Heart right ventricle (tissue), 16 donors: ENCODE measurements around the gene GNG7. TPM values are rescaled to one million over a fixed set of nuclear protein-coding genes. Genes with fewer than 3 reads are reported as not detected.

Experiments
- ATAC-seq, 8 donors: fragments of 200-7000 bp; cut with Tn5 transposase; one replicate each; pipeline ENCODE4 v1.9.1; 2020; ENCODE audit warnings: mild to moderate bottlenecking in 8 of 8, moderate library complexity in 8 of 8, moderate number of reproducible peaks in 1 of 8
- DNase-seq, 2 donors: peaks; one replicate each; pipeline ENCODE4 v3.0.0-alpha.2; 2020
- H3K27ac ChIP-seq, 10 donors: fragments of 200-600 bp; sonication (generic) in 2 of 10; one replicate each; pipeline versions ENCODE4 v1.5.0 to v1.8.0; 2020 to 2022; ENCODE audit warnings: mild to moderate bottlenecking in 3 of 10
- H3K27me3 ChIP-seq, 7 donors: fragments of 200-600 bp; one replicate each; pipeline ENCODE4 v1.8.0; 2021 to 2022; ENCODE audit warnings: mild to moderate bottlenecking in 2 of 7
- H3K36me3 ChIP-seq, 9 donors: fragments of 200-600 bp; sonication (generic) in 1 of 9; one replicate each; pipeline versions ENCODE4 v1.5.0 to v1.8.0; 2020 to 2022; ENCODE audit warnings: mild to moderate bottlenecking in 2 of 9
- H3K4me1 ChIP-seq, 9 donors: fragments of 200-600 bp; sonication (generic) in 1 of 9; one replicate each; pipeline versions ENCODE4 v1.5.0 to v1.8.0; 2020 to 2022; ENCODE audit warnings: mild to moderate bottlenecking in 4 of 9
- H3K4me3 ChIP-seq, 10 donors: fragments of 200-600 bp; sonication (generic) in 2 of 10; one replicate each; pipeline versions ENCODE4 v1.5.0 to v1.8.0; 2020 to 2022; ENCODE audit warnings: mild to moderate bottlenecking in 7 of 10, moderate library complexity in 2 of 10
- H3K9me3 ChIP-seq, 11 donors: fragments of 200-600 bp in 10 of 11; sonication (generic) in 2 of 11; one replicate each; pipeline versions ENCODE4 v1.5.0 to v1.8.0; 2013 to 2022; ENCODE audit warnings: mild to moderate bottlenecking in 2 of 11, control low read depth in 1 of 11, moderate library complexity in 1 of 11
- CTCF ChIP-seq, 9 donors: fragments of 200-600 bp; sonication (generic) in 2 of 9; IDR thresholded peaks; one replicate each; pipeline versions ENCODE4 v1.5.0 to v1.8.0; 2021 to 2022; ENCODE audit warnings: antibody characterized with exemption in 9 of 9, mild to moderate bottlenecking in 5 of 9, moderate library complexity in 1 of 9
- WGBS, 2 donors: extraction: QIAGEN DNeasy Blood & Tissue Kit; methylation state at CpG; one replicate each; pipeline ENCODE4 v1.1.7; 2013; ENCODE audit warnings: inconsistent platforms in 1 of 2; 5-methylcytosine and 5-hydroxymethylcytosine counted together
- intact Hi-C, 10 donors: fragments of 100-400 bp; cut with DNase I; formaldehyde crosslinking; loops; one replicate each; pipeline versions ENCODE4 v1.11.1 to v1.14.2; 2022
- polyA plus RNA-seq, 2 donors: library from polyadenylated mRNA; stranded (reverse); fragments of 200-250 nt; gene quantifications; one replicate each; pipeline ENCODE4 v1.2.3, GENCODE V29; 2013
- total RNA-seq, 10 donors: library from RNA; stranded (reverse); fragmentation: NEBNext Ultra II Directional in 3 of 10; extraction: Animal tissue kit (Norgen Biotek cat#: 25700) in 3 of 10; gene quantifications; one replicate each; pipeline versions ENCODE4 v1.2.1 to v1.2.4, GENCODE V29; 2021 to 2023
- donor health status: Arrhythmogenic right ventricular cardiomyopathy.
- donor health status: ischemic (EF 13 %, LVEDD 7.1; RV severe dilation, severe dysfunction).
- donor health status: healthy with polysubstance abuse.
- donor health status: DM: no; HTN: yes; CAD: no.
- donor health status: DM: no; HTN: no; CAD: no.
- donor health status: ischemic (EF 25% LVEDD 6.9; RV normal size, moderate dysfunction).
- donor health status: ischemic (EF 25% LVEDD 5.7; RV mildly dilated, moderate dysfunction).
- donor health status: healthy.
- donor health status: DM: yes; HTN: yes; CAD: no.
- donor health status: Ischemic cardiomyopathy.
- donor health status: ischemic (EF 35%, LVEDD 5.7; RV mildly dilated, moderate dysfunction).
- donor health status: nonischemic (EF 11% LVEDD 7.7; RV severe dilation, severe dysfunction).
- donor health status: DM: yes; HTN: yes; CAD: no.
- donor health status: PGD.
- donor health status: ischemic (EF 29% LVEDD 5.4; RV normal size, mild dysfunction).
- donor health status: nonischemic (EF 23%, LVEDD 6.1; RV moderate dilation, normal function).

GNG7 gene
- total and polyA plus RNA-seq, 12 donors: 8.4 to 56.9 (median 39.1) TPM

- intact Hi-C loops: loop anchor here in 2 of 10 donors (2.0 to 5.0 kb wide), 2 partner anchors 28 to 63 kb away; no protein-coding TSS in a partner anchor
- peaks cover 0 to 3% (median 0%) of the 10 kb centered on the region in 11 donors for H3K9me3 ChIP-seq
- H3K27me3 ChIP-seq: no peaks in the 10 kb centered on the region
- DNase-seq: no peak
- H3K4me1 ChIP-seq: peaks cover 21 to 78% (median 49%) of the 10 kb centered on the region in 9 donors
- 96 to 97% methylated on average over 11 of the region's 11 CpGs for WGBS, 2 donors
- TF ChIP-seq CTCF (IDR thresholded peaks at IDR 0.05): no peak
- no peak overlapping the region for H3K4me3 ChIP-seq
- H3K36me3 ChIP-seq: no peaks in the 10 kb centered on the region
- peak overlapping the region in 6 of 10 donors; percentile 25 to 89 (median 62) for H3K27ac ChIP-seq
- no peak for ATAC-seq
These were observed 153.5 kb downstream of the GNG7 start for GRCh38 chr19:2548966-2549365.

- H3K9me3 ChIP-seq: peaks cover 0 to 3% (median 0%) of the 10 kb centered on the region in 11 donors
- H3K4me1 ChIP-seq: peaks cover 28 to 87% (median 59%) of the 10 kb centered on the region in 9 donors
- H3K27me3 ChIP-seq: no peaks in the 10 kb centered on the region
- intact Hi-C loops: loop anchor here in 2 of 10 donors (2.0 to 5.0 kb wide), 2 partner anchors 29 to 65 kb away; no protein-coding TSS in a partner anchor
- TF ChIP-seq CTCF (IDR thresholded peaks at IDR 0.05): no peak
- 85 to 90% methylated on average over 9 of the region's 9 CpGs for WGBS, 2 donors
- peak overlapping the region in 7 of 10 donors; percentile 6 to 96 (median 89) for H3K27ac ChIP-seq
- DNase-seq (no peak), ATAC-seq (no peak)
- H3K36me3 ChIP-seq: no peaks in the 10 kb centered on the region
- no peak overlapping the region for H3K4me3 ChIP-seq
These were observed 154.8 kb downstream of the GNG7 start for GRCh38 chr19:2547721-2548120.

GRCh38 chr19:2547033-2547680 lies 155.3 kb downstream of the GNG7 start:
- peak overlapping the region in 4 of 10 donors; percentile 26 to 38 (median 35) for H3K4me3 ChIP-seq
- WGBS, 2 donors: 83 to 88% methylated on average over 15 of the region's 15 CpGs

More at GRCh38 chr19:2547033-2547680, 155.3 kb downstream of the GNG7 start:
- Histone ChIP-seq H3K36me3 (no peaks in the 10 kb centered on the region), H3K4me1 (peaks cover 30 to 87% (median 64%) of the 10 kb centered on the region in 9 donors), H3K27ac (peak overlapping the region; percentile 74 to 97 (median 88)), H3K9me3 (peaks cover 0 to 3% (median 0%) of the 10 kb centered on the region in 11 donors), H3K27me3 (no peaks in the 10 kb centered on the region)
- DNase-seq (no peak), ATAC-seq (no peak)
- intact Hi-C loops: loop anchor here in 1 of 10 donors (5.0 kb wide), 1 partner anchor 65 kb away; no protein-coding TSS in a partner anchor
- TF ChIP-seq CTCF (IDR thresholded peaks at IDR 0.05): no peak
